HCT116 (cell line): ENCODE measurements around the gene MRFAP1. TPM values are rescaled to one million over a fixed set of nuclear protein-coding genes. Genes with fewer than 3 reads are reported as not detected.

Experiments used
- ATAC-seq: fragments of 200-7000 bp; cut with Tn5 transposase; 2 replicates; pipeline ENCODE4 v1.9.1; 2020; ENCODE audit warnings: mild to moderate bottlenecking, moderate library complexity
- BruUV-seq: library from RNA; stranded (reverse); fragments of 400-500 nt; replicated peaks from 2 replicates; lab custom pipeline; 2021; lab: Mats Ljungman, UMichigan
- CTCF ChIA-PET: fragments of 300-600 bp; sonication (Branson Sonifier 250); formaldehyde crosslinking; loops from one replicate; lab custom pipeline; 2021; ENCODE audit warnings: antibody characterized with exemption; lab: Charles Lee
- POLR2A ChIA-PET: fragments of 300-600, 350-600 bp; sonication (Branson Sonifier 250); formaldehyde crosslinking; loops from one replicate; lab custom pipeline; 2021; ENCODE audit warnings: antibody characterized with exemption; lab: Charles Lee
- RAD21 ChIA-PET, 2 experiments: fragments of 300-600 bp; sonication (Branson Sonifier 250); formaldehyde crosslinking; loops; one replicate each; lab custom pipeline; 2023; ENCODE audit warnings: low total read pairs in 2 of 2; ENCODE audit not compliant: uncharacterized antibody in 2 of 2, unreplicated experiment in 2 of 2, low non-redundant PET in 1 of 2; lab: Charles Lee
- DNase-seq: peaks from one replicate; pipeline ENCODE4 v3.0.0-alpha.2; 2010; ENCODE audit warnings: low read depth, low spot score
- H2AFZ ChIP-seq: fragments of 200-600 bp; shearing (Covaris generic), sonication (generic); 2 replicates; pipeline ENCODE4 v1.6.1; 2017; ENCODE audit warnings: low read depth, mixed run types, mixed read lengths, antibody characterized with exemption, low read length; ENCODE audit not compliant: poor library complexity, severe bottlenecking
- H3K27ac ChIP-seq: 2 replicates; pipeline ENCODE4 v1.5.1; 2012; ENCODE audit warnings: low read depth, low read length
- H3K27me3 ChIP-seq: fragments of 200-600 bp; sonication (generic); 2 replicates; pipeline ENCODE4 v1.6.1; 2016; ENCODE audit warnings: mixed run types, low read length, mixed read lengths; ENCODE audit not compliant: insufficient read depth
- H3K36me3 ChIP-seq, 2 experiments: fragments of 200-500 bp in 1 of 2; fragments of 200-600 bp in 1 of 2; sonication (Bioruptor generic) in 1 of 2; sonication (generic) in 1 of 2; 2 replicates each; pipeline versions ENCODE4 v1.5.1 to v1.6.1; 2014 to 2016; ENCODE audit warnings: low read length in 2 of 2, inconsistent platforms in 1 of 2, mixed read lengths in 1 of 2, mixed run types in 1 of 2; ENCODE audit not compliant: insufficient read depth in 2 of 2, control insufficient read depth in 1 of 2
- H3K4me1 ChIP-seq, 2 experiments: fragments of 200-600 bp in 1 of 2; sonication (generic) in 1 of 2; 2 replicates each; pipeline versions ENCODE4 v1.5.1 to v1.6.1; 2012 to 2017; ENCODE audit warnings: low read length in 2 of 2, inconsistent platforms in 1 of 2, mild to moderate bottlenecking in 1 of 2, mixed read lengths in 1 of 2, mixed run types in 1 of 2, moderate library complexity in 1 of 2; ENCODE audit not compliant: insufficient read depth in 2 of 2, control insufficient read depth in 1 of 2
- H3K4me2 ChIP-seq: fragments of 200-600 bp; sonication (generic); 2 replicates; pipeline ENCODE4 v1.6.1; 2017; ENCODE audit warnings: mixed run types, low read length, mixed read lengths
- H3K4me3 ChIP-seq, 2 experiments: fragments of 200-600 bp in 1 of 2; sonication (generic) in 1 of 2; replicated peaks in 1 of 2; 2 replicates each; pipeline ENCODE4 v1.5.1; 2011 to 2016; ENCODE audit warnings: low read length in 2 of 2, control low read depth in 1 of 2, low read depth in 1 of 2, mild to moderate bottlenecking in 1 of 2, mixed read lengths in 1 of 2, mixed run types in 1 of 2
- H3K79me2 ChIP-seq: fragments of 200-600 bp; sonication (generic); 2 replicates; pipeline ENCODE4 v1.6.1; 2017; ENCODE audit warnings: mild to moderate bottlenecking, mixed run types, low read length, moderate library complexity, mixed read lengths; ENCODE audit not compliant: insufficient read depth
- H3K9ac ChIP-seq: fragments of 200-600 bp; sonication (generic); 2 replicates; pipeline ENCODE4 v1.6.1; 2016; ENCODE audit warnings: low read length, mixed read lengths
- H3K9me2 ChIP-seq: fragments of 200-600 bp; sonication (generic), shearing (Covaris generic); 2 replicates; pipeline ENCODE4 v1.6.1; 2017; ENCODE audit warnings: mixed run types, mild to moderate bottlenecking, moderate library complexity; ENCODE audit not compliant: insufficient read depth
- H3K9me3 ChIP-seq, 2 experiments: fragments of 200-500 bp in 1 of 2; fragments of 200-600 bp in 1 of 2; sonication (Bioruptor generic) in 1 of 2; sonication (generic) in 1 of 2; 2 replicates each; pipeline ENCODE4 v1.6.1; 2014 to 2017; ENCODE audit warnings: low read length in 2 of 2, mixed read lengths in 2 of 2, inconsistent platforms in 1 of 2, low read depth in 1 of 2, mild to moderate bottlenecking in 1 of 2, mixed run types in 1 of 2, moderate library complexity in 1 of 2; ENCODE audit not compliant: control insufficient read depth in 1 of 2, insufficient read depth in 1 of 2
- H4K20me1 ChIP-seq: fragments of 200-600 bp; sonication (generic), shearing (Covaris generic); 2 replicates; pipeline ENCODE4 v1.6.1; 2017; ENCODE audit warnings: mixed run types, mild to moderate bottlenecking, moderate library complexity; ENCODE audit not compliant: insufficient read depth
- ATF3 ChIP-seq: IDR thresholded peaks from 2 replicates; pipeline ENCODE4 v1.6.1; 2012
- CBX3 ChIP-seq: IDR thresholded peaks from 2 replicates; pipeline ENCODE4 v1.6.1; 2012; ENCODE audit warnings: low read depth
- CEBPB ChIP-seq: IDR thresholded peaks from 2 replicates; pipeline ENCODE4 v1.6.1; 2012; ENCODE audit warnings: low read depth
- EGR1 ChIP-seq: IDR thresholded peaks from 2 replicates; pipeline ENCODE4 v1.6.1; 2012; ENCODE audit warnings: low read depth
- ELF1 ChIP-seq: IDR thresholded peaks from 2 replicates; pipeline ENCODE4 v1.6.1; 2012; ENCODE audit warnings: low read depth, borderline replicate concordance
- EZH2 ChIP-seq: fragments of 200-600 bp; sonication (generic); IDR thresholded peaks from 2 replicates; pipeline ENCODE4 v1.6.1; 2017; ENCODE audit warnings: antibody characterized with exemption, mixed run types
- EZH2phosphoT487 ChIP-seq: fragments of 200-600 bp; IDR thresholded peaks from 2 replicates; pipeline ENCODE4 v1.6.1; 2018; ENCODE audit warnings: antibody characterized with exemption, borderline replicate concordance
- JUND ChIP-seq: IDR thresholded peaks from 2 replicates; pipeline ENCODE4 v1.6.1; 2012
- MAX ChIP-seq: IDR thresholded peaks from 2 replicates; pipeline ENCODE4 v1.6.1; 2012
- POLR2A ChIP-seq: IDR thresholded peaks from 2 replicates; pipeline ENCODE4 v1.7.0; 2011; ENCODE audit warnings: borderline replicate concordance; ENCODE audit not compliant: insufficient read depth, insufficient read length; ENCODE audit errors: extremely low read depth
- POLR2AphosphoS5 ChIP-seq: IDR thresholded peaks from 2 replicates; pipeline ENCODE4 v1.6.1; 2011; ENCODE audit warnings: mild to moderate bottlenecking, low read depth, low read length, moderate library complexity
- REST ChIP-seq: IDR thresholded peaks from 2 replicates; pipeline ENCODE4 v1.6.1; 2012; ENCODE audit warnings: low read depth
- SIN3A ChIP-seq: IDR thresholded peaks from 2 replicates; pipeline ENCODE4 v1.6.1; 2012; ENCODE audit warnings: low read depth
- SP1 ChIP-seq: IDR thresholded peaks from 2 replicates; pipeline ENCODE4 v1.6.1; 2012; ENCODE audit warnings: low read depth
- TCF7L2 ChIP-seq: IDR thresholded peaks from 2 replicates; pipeline ENCODE4 v1.7.0; 2011; ENCODE audit warnings: borderline replicate concordance, inconsistent platforms; ENCODE audit not compliant: insufficient read depth, insufficient read length; ENCODE audit errors: extremely low read depth
- YY1 ChIP-seq: IDR thresholded peaks from 2 replicates; pipeline ENCODE4 v1.6.1; 2011; ENCODE audit warnings: low read length, low read depth, moderate library complexity, mild to moderate bottlenecking; ENCODE audit not compliant: insufficient replicate concordance; ENCODE audit errors: extremely low read depth
- ZBTB33 ChIP-seq: IDR thresholded peaks from 2 replicates; pipeline ENCODE4 v1.6.1; 2011; ENCODE audit warnings: mild to moderate bottlenecking, low read length, moderate library complexity; ENCODE audit not compliant: insufficient replicate concordance; ENCODE audit errors: extremely low read depth
- ZNF274 ChIP-seq: fragments of 200-500 bp; sonication (Bioruptor generic); IDR thresholded peaks from 2 replicates; pipeline ENCODE4 v1.6.1; 2014; ENCODE audit warnings: mild to moderate bottlenecking, low read depth, low read length, inconsistent platforms
- intact Hi-C: fragments of 100-400 bp; cut with micrococcal nuclease; formaldehyde crosslinking; loops from 2 replicates; pipeline ENCODE4 v1.10.0; 2022
- total RNA-seq: library from RNA; stranded (reverse); gene quantifications from one replicate; pipeline ENCODE4 v1.2.1, GENCODE V29; 2021; ENCODE audit not compliant: unreplicated experiment

Gene MRFAP1
- total RNA-seq, 1 experiment from 2014 or later: 313 TPM

GRCh38 chr4:6622744-6623143 lies 17.7 kb upstream of the MRFAP1 start:
- DNase-seq: no peak
- no peak overlapping the region for H3K4me2 ChIP-seq
- no peaks in the 10 kb centered on the region for H3K4me1 ChIP-seq
- no peak for ATAC-seq
- H3K27me3 ChIP-seq: no peaks in the 10 kb centered on the region
- ChIA-PET POLR2A (no interaction called here), CTCF (no interaction called here), RAD21 (no interaction called here)
- intact Hi-C loops: no loop called here
- no TSS peak for BruUV-seq
- no peak overlapping the region for H3K4me3 ChIP-seq
- H3K36me3 ChIP-seq: 0 out of 4 replicates have a peak, but pooled peaks cover 0 to 3% of the 10 kb centered on the region in 2 experiments
- no peaks in the 10 kb centered on the region for H4K20me1 ChIP-seq
- no peak overlapping the region for H2AFZ ChIP-seq
- no peak overlapping the region for H3K9ac ChIP-seq
- H3K27ac ChIP-seq: no peak overlapping the region
- TF ChIP-seq POLR2AphosphoS5 (no peak), ZNF274 (no peak), TCF7L2 (no peak), POLR2A (no peak), CBX3 (no peak), JUND (no peak), EZH2 (no peak), ZBTB33 (no peak), CEBPB (no peak), ATF3 (no peak), MAX (no peak), EZH2phosphoT487 (no peak), REST (no peak), SIN3A (no peak), EGR1 (no peak), YY1 (no peak), ELF1 (no peak), SP1 (no peak)
- no peaks in the 10 kb centered on the region for H3K79me2 ChIP-seq
- no peaks in the 10 kb centered on the region for H3K9me3 ChIP-seq
- no peaks in the 10 kb centered on the region for H3K9me2 ChIP-seq
